SU-DHL-6 (cell line): ENCODE data around the gene ZNF362.

ENCODE experiments used
- H2AFZ ChIP-seq: fragments of 200-600 bp; sonication (generic); 2 replicates; pipeline ENCODE4 v1.6.1; 2014; ENCODE audit warnings: low read depth, mild to moderate bottlenecking, moderate library complexity, mixed read lengths, antibody characterized with exemption, low read length; ENCODE audit not compliant: severe bottlenecking
- H3F3A ChIP-seq: fragments of 200-600 bp; shearing (Covaris generic); 2 replicates; pipeline ENCODE4 v1.6.0; 2016; ENCODE audit warnings: antibody characterized with exemption, mild to moderate bottlenecking; ENCODE audit not compliant: insufficient read depth
- H3K27ac ChIP-seq: fragments of 200-600 bp; sonication (generic); 2 replicates; pipeline ENCODE4 v1.5.1; 2016; ENCODE audit warnings: low read depth, mild to moderate bottlenecking, low read length, moderate library complexity, mixed read lengths
- H3K27me3 ChIP-seq: fragments of 200-600 bp; sonication (generic), shearing (Covaris generic); 2 replicates; pipeline ENCODE4 v1.6.0; 2014; ENCODE audit warnings: mild to moderate bottlenecking, low read length
- H3K36me3 ChIP-seq: fragments of 200-600 bp; sonication (generic); 2 replicates; pipeline ENCODE4 v1.6.1; 2014; ENCODE audit warnings: mild to moderate bottlenecking, low read length, mixed read lengths
- H3K4me2 ChIP-seq: fragments of 300-600, 200-600 bp; shearing (Covaris generic), sonication (generic); 2 replicates; pipeline ENCODE4 v1.6.0; 2014; ENCODE audit warnings: low read length, low read depth, mild to moderate bottlenecking; ENCODE audit not compliant: poor library complexity, severe bottlenecking
- H3K4me3 ChIP-seq: fragments of 200-600 bp; sonication (generic); 2 replicates; pipeline ENCODE4 v1.5.1; 2014; ENCODE audit warnings: antibody characterized with exemption, low read length, mild to moderate bottlenecking, mixed read lengths; ENCODE audit not compliant: insufficient read depth, poor library complexity, severe bottlenecking
- H3K79me2 ChIP-seq: fragments of 200-600 bp; sonication (generic); 2 replicates; pipeline ENCODE4 v1.6.1; 2014; ENCODE audit warnings: mild to moderate bottlenecking, low read length, moderate library complexity; ENCODE audit not compliant: insufficient read depth
- H3K9ac ChIP-seq: fragments of 200-600 bp; sonication (generic); 2 replicates; pipeline ENCODE4 v1.7.0; 2014; ENCODE audit warnings: mild to moderate bottlenecking, low read length
- H3K9me2 ChIP-seq: fragments of 200-600 bp; sonication (generic); replicated peaks from 2 replicates; pipeline ENCODE4 v1.6.1; 2014; ENCODE audit warnings: low read length; ENCODE audit not compliant: insufficient read depth
- H3K9me3 ChIP-seq: fragments of 200-600 bp; sonication (generic); 2 replicates; pipeline ENCODE4 v1.6.1; 2014; ENCODE audit warnings: low read length, mixed read lengths; ENCODE audit not compliant: insufficient read depth
- H4K20me1 ChIP-seq: fragments of 200-600 bp; sonication (generic); 2 replicates; pipeline ENCODE4 v1.6.1; 2014; ENCODE audit warnings: low read depth, mild to moderate bottlenecking, antibody characterized with exemption, low read length, moderate library complexity, mixed read lengths
- EZH2phosphoT487 ChIP-seq: fragments of 200-600 bp; sonication (generic), shearing (Covaris generic); conservative IDR thresholded peaks from 2 replicates; pipeline ENCODE4 v1.6.1; 2018; ENCODE audit warnings: mild to moderate bottlenecking, antibody characterized with exemption, low read length, moderate library complexity, mixed read lengths
- TF ChIP-seq, protein P1 (sequence below): fragments of 200-600 bp; sonication (generic); IDR thresholded peaks from one replicate; pipeline ENCODE4 v1.5.1; 2017; ENCODE audit warnings: antibody characterized with exemption, mild to moderate bottlenecking, low read length, moderate library complexity; ENCODE audit not compliant: insufficient read depth, poor library complexity, severe bottlenecking

The ZNF362 gene

DNA sequence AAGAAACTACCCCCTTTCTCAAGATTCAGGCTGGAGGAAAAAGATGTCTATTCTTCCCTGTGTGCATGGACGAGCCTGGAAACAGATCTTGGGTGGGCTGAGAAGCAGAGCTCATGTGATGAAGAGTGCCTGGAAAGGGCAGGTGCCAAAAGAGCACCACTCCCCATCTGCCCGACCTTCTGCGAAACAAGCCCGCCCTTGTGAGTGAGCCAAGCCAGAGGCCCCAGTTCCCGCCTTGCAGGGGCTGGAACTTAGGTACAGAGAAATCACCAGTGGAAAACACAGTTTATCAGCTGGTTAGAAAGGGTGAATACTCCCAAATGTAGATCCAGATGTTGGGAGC lies 91.3 kb downstream of the ZNF362 start:
- Histone ChIP-seq H3K27me3 (no peaks in the 10 kb centered on the region), H3K9me2 (no peaks in the 10 kb centered on the region), H3K4me3 (no peak overlapping the region), H3F3A (no peaks in the 10 kb centered on the region; the same call in 1 of the 2 replicates), H3K27ac (no peak overlapping the region), H3K4me2 (peak overlapping the region; percentile 75), H4K20me1 (peaks cover 8% of the 10 kb centered on the region; the same call in 1 of the 2 replicates), H2AFZ (no peak overlapping the region), H3K9me3 (no peaks in the 10 kb centered on the region), H3K36me3 (no peaks in the 10 kb centered on the region), H3K79me2 (peaks cover 12% of the 10 kb centered on the region; the same call in 1 of the 2 replicates), H3K9ac (no peak overlapping the region)
- TF ChIP-seq, protein P1, sequence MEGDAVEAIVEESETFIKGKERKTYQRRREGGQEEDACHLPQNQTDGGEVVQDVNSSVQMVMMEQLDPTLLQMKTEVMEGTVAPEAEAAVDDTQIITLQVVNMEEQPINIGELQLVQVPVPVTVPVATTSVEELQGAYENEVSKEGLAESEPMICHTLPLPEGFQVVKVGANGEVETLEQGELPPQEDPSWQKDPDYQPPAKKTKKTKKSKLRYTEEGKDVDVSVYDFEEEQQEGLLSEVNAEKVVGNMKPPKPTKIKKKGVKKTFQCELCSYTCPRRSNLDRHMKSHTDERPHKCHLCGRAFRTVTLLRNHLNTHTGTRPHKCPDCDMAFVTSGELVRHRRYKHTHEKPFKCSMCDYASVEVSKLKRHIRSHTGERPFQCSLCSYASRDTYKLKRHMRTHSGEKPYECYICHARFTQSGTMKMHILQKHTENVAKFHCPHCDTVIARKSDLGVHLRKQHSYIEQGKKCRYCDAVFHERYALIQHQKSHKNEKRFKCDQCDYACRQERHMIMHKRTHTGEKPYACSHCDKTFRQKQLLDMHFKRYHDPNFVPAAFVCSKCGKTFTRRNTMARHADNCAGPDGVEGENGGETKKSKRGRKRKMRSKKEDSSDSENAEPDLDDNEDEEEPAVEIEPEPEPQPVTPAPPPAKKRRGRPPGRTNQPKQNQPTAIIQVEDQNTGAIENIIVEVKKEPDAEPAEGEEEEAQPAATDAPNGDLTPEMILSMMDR, result no peak
- TF ChIP-seq EZH2phosphoT487, result no peak

DNA sequence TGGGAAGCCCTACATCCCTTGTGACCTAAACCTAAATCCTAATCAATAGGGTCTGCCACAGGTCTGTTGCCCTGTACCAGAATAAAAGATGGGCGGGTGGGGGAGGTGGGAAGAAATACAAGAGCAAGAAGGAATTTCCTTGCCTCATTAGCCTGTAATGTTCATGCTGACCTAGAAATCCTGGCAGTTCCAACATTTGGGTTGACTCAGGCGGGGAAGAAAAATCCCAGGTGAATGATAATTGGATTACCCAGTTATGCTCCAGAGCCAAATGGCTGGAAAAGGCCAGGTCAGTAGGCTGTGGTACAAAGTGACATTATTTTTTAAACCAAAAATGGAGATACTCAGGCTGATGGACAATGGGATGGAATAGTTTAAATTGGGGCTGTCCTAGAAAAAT lies 91.9 kb downstream of the ZNF362 start:
- H2AFZ ChIP-seq, result no peak overlapping the region
- no peaks in the 10 kb centered on the region for H3K36me3 ChIP-seq
- H4K20me1 ChIP-seq, result peaks cover 8% of the 10 kb centered on the region; the same call in 1 of the 2 replicates
- peaks cover 12% of the 10 kb centered on the region; the same call in 1 of the 2 replicates for H3K79me2 ChIP-seq
- no peaks in the 10 kb centered on the region for H3K9me2 ChIP-seq
- H3K9ac ChIP-seq, result no peak overlapping the region
- H3K9me3 ChIP-seq, result no peaks in the 10 kb centered on the region
- peak overlapping the region; percentile 75 for H3K4me2 ChIP-seq
- H3K4me3 ChIP-seq, result no peak overlapping the region
- H3F3A ChIP-seq, result no peaks in the 10 kb centered on the region; the same call in 1 of the 2 replicates
- no peak for TF ChIP-seq EZH2phosphoT487
- TF ChIP-seq, protein P1, result no peak
- no peaks in the 10 kb centered on the region for H3K27me3 ChIP-seq
- H3K27ac ChIP-seq, result no peak overlapping the region

DNA sequence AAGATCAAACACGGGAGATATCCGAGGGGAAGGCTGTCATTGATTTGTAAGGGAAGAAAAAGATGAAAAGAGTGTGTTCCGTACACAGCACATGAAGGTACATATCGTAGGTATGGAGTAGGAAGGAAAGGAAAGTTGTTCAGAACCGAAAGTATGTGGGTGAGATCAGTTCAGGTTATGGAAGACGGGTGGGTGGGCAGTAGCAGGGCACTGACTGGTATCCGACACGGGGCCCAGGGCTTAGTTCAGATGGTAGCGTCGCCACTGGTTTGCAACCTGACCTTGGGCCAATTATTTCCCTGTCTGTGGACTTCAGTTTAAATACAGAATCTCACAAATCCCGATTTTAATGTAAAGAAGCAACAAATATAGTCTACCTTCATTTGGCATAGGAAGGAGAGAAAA lies 92.4 kb downstream of the ZNF362 start:
- H2AFZ ChIP-seq, result no peak overlapping the region
- peaks cover 12% of the 10 kb centered on the region; the same call in 1 of the 2 replicates for H3K79me2 ChIP-seq

More for the DNA sequence above, 92.4 kb downstream of the ZNF362 start:
- Histone ChIP-seq H3K9me2 (no peaks in the 10 kb centered on the region), H3F3A (no peaks in the 10 kb centered on the region; the same call in 1 of the 2 replicates), H3K9me3 (no peaks in the 10 kb centered on the region), H3K9ac (peak overlapping the region; percentile 62), H4K20me1 (peaks cover 8% of the 10 kb centered on the region; the same call in 1 of the 2 replicates), H3K27ac (no peak overlapping the region), H3K27me3 (no peaks in the 10 kb centered on the region), H3K4me3 (peak overlapping the region; percentile 60), H3K4me2 (peak overlapping the region; percentile 75), H3K36me3 (no peaks in the 10 kb centered on the region)
- TF ChIP-seq, protein P1, result no peak
- no peak for TF ChIP-seq EZH2phosphoT487
